ENCODE measurements around the gene KLHDC4. TPM values are rescaled to one million over a fixed set of nuclear protein-coding genes. Genes with fewer than 3 reads are reported as not detected.

The KLHDC4 gene
- total and polyA plus RNA-seq, 10 of the 15 experiments (the other 5 are each of a cell fraction or from before 2014, with no cell fraction given) = 0.80 to 62.1 (median 32.8) TPM

- in situ Hi-C loops (cut with MboI) = no loop called here
- TF ChIP-seq BMI1 (IDR thresholded peaks at IDR 0.05; ENCODE audit: borderline replicate concordance) (no peak), LARP7 (IDR thresholded peaks at IDR 0.05) (no peak), POLR2AphosphoS2 (IDR thresholded peaks at IDR 0.05; ENCODE audit: low read depth, low read length) (no peak), MYB (IDR thresholded peaks at IDR 0.05; ENCODE audit: borderline replicate concordance, low read depth, low read length) (no peak), HDGF (IDR thresholded peaks at IDR 0.05) (no peak), SREBF2 (IDR thresholded peaks at IDR 0.05; ENCODE audit: low read length) (no peak), MAX (IDR thresholded peaks at IDR 0.05; ENCODE audit: low read depth, low read length) (no peak), RUNX3 (IDR thresholded peaks at IDR 0.05; ENCODE audit: low read length) (no peak), SMAD1 (IDR thresholded peaks at IDR 0.05; ENCODE audit: low read depth, partially characterized antibody) (no peak), MLLT1 (IDR thresholded peaks at IDR 0.05) (no peak), ELK1 (IDR thresholded peaks at IDR 0.05; ENCODE audit: low read depth, low read length) (no peak), POU2F2 (IDR thresholded peaks at IDR 0.05; ENCODE audit: borderline replicate concordance, low read depth, low read length) (no peak)
- WGBS (ENCODE audit: insufficient coverage, insufficient replicate concordance, low lambda C conversion rate, missing lambda C conversion rate) = 86% methylated on average over 21 of the region's 23 CpGs
- no peak for ATAC-seq
- no peaks in the 10 kb centered on the region for H3K9me3 ChIP-seq (replicated peaks; ENCODE audit: control insufficient read depth, insufficient read depth, low read length)
- no peak overlapping the region for H2AFZ ChIP-seq (ENCODE audit: control insufficient read depth, low read depth, low read length)
- no TSS peak for BruUV-seq (replicated peaks)
- ChIA-PET CTCF (no interaction called here), SMC1A (ENCODE audit: uncharacterized antibody, unreplicated experiment) (no interaction called here), POLR2A (no interaction called here), RAD21 (ENCODE audit: unreplicated experiment) (no interaction called here)
- no peak overlapping the region for H3K27ac ChIP-seq (ENCODE audit: control insufficient read depth, insufficient read depth)
- no peaks in the 10 kb centered on the region for H3K27me3 ChIP-seq (replicated peaks in 1 of 2; ENCODE audit: control insufficient read depth in 2 of 2, insufficient read depth in 2 of 2, low read length in 1 of 2)
- intact Hi-C loops (cut with micrococcal nuclease; ENCODE audit: unreplicated experiment) = no loop called here
- H3K4me1 ChIP-seq (ENCODE audit: control insufficient read depth, insufficient read depth, low read length) = no peaks in the 10 kb centered on the region
- no peaks in the 10 kb centered on the region for H4K20me1 ChIP-seq (ENCODE audit: control insufficient read depth, insufficient read depth)
- no peak overlapping the region for H3K4me2 ChIP-seq (ENCODE audit: control insufficient read depth, insufficient read depth)
- no peak for FAIRE-seq
- H3K79me2 ChIP-seq (ENCODE audit: control insufficient read depth, insufficient read depth, low read length) = no peaks in the 10 kb centered on the region; the same call in 1 of the 2 replicates
- H3K36me3 ChIP-seq (ENCODE audit: control insufficient read depth in 2 of 2, insufficient read depth in 2 of 2, low read length in 1 of 2) = peaks cover 6 to 14% of the 10 kb centered on the region in 2 experiments; a peak in 3 of 4 replicates
- no peak overlapping the region for H3K4me3 ChIP-seq
- no peak overlapping the region for H3K9ac ChIP-seq (ENCODE audit: control insufficient read depth, insufficient read depth, low read length)
- no peak for DNase-seq (ENCODE audit: low read depth, low spot score)
Measured at GRCh38 chr16:87735270-87736007, 30.3 kb downstream of the KLHDC4 start.

Data from GM12878 (cell line).